ENCODE measurements around the gene C2orf68.

C2orf68 gene

DNA sequence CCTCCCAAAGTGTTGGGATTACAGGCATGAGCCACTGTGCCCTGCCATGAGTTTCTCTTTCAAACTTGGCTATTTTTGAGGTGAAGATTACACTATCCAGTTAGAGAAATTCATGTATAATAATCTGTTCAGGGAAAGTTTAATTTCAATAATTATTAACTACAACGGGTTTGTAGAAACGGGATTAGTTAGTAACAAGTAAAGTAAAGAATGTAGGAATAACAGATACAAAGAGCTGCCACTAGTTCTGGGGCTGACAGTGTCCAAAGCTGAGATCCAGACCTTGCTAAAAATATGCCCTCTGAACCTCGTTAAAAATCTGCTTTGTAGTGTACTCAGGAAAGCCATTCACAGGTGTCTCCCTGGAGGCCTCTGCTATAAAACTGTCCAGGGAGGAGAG, 39.2 kb upstream of the C2orf68 start:
- peaks cover 52 to 72% of the 10 kb centered on the region in 2 experiments for H3K36me3 ChIP-seq (ENCODE audit: control insufficient read depth in 2 of 2, insufficient read depth in 1 of 2, low read length in 2 of 2)
- TF ChIP-seq ZNF423 (tag by site-specific recombination; IDR thresholded peaks at IDR 0.05) (no peak), MYNN (tag by site-specific recombination; IDR thresholded peaks at IDR 0.05; ENCODE audit: borderline replicate concordance) (no peak), ZBTB17 (tag by site-specific recombination; IDR thresholded peaks at IDR 0.05) (no peak), YY2 (tag by site-specific recombination; IDR thresholded peaks at IDR 0.05) (no peak), ZNF239 (tag by site-specific recombination; IDR thresholded peaks at IDR 0.05) (no peak), TCF7L2 (IDR thresholded peaks at IDR 0.05; ENCODE audit: borderline replicate concordance, low read depth, low read length) (no peak), ZNF274 (IDR thresholded peaks at IDR 0.05; ENCODE audit: low read length) (no peak), ZNF274 (tag by site-specific recombination; IDR thresholded peaks at IDR 0.05; ENCODE audit: borderline replicate concordance) (no peak), ZNF768 (tag by site-specific recombination; IDR thresholded peaks at IDR 0.05) (no peak), HOXA7 (CRISPR knock-in tag; IDR thresholded peaks at IDR 0.05; ENCODE audit: borderline replicate concordance) (no peak), SCRT1 (tag by site-specific recombination; IDR thresholded peaks at IDR 0.05; ENCODE audit: borderline replicate concordance) (no peak), BCL11B (tag by site-specific recombination; IDR thresholded peaks at IDR 0.05; ENCODE audit: low read depth) (no peak), ZNF37A (tag by site-specific recombination; IDR thresholded peaks at IDR 0.05) (no peak), ZEB2 (tag by site-specific recombination; IDR thresholded peaks at IDR 0.05) (no peak), KLF8 (tag by site-specific recombination; IDR thresholded peaks at IDR 0.05) (no peak), ZNF19 (tag by site-specific recombination; IDR thresholded peaks at IDR 0.05; ENCODE audit: low read depth) (no peak)
- TF ChIP-seq, protein P1, sequence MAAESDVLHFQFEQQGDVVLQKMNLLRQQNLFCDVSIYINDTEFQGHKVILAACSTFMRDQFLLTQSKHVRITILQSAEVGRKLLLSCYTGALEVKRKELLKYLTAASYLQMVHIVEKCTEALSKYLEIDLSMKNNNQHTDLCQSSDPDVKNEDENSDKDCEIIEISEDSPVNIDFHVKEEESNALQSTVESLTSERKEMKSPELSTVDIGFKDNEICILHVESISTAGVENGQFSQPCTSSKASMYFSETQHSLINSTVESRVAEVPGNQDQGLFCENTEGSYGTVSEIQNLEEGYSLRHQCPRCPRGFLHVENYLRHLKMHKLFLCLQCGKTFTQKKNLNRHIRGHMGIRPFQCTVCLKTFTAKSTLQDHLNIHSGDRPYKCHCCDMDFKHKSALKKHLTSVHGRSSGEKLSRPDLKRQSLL (tag by site-specific recombination; IDR thresholded peaks at IDR 0.05) = no peak
- TF ChIP-seq, protein P2, sequence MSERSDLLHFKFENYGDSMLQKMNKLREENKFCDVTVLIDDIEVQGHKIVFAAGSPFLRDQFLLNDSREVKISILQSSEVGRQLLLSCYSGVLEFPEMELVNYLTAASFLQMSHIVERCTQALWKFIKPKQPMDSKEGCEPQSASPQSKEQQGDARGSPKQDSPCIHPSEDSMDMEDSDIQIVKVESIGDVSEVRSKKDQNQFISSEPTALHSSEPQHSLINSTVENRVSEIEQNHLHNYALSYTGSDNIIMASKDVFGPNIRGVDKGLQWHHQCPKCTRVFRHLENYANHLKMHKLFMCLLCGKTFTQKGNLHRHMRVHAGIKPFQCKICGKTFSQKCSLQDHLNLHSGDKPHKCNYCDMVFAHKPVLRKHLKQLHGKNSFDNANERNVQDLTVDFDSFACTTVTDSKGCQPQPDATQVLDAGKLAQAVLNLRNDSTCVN (tag by site-specific recombination; optimal IDR thresholded peaks at IDR 0.05) = no peak
- CTCF ChIA-PET = interaction anchor here (0.8 to 3.1 kb wide), 2 partner anchors 14 to 78 kb away, joined by 3 to 19 read pairs; no protein-coding TSS in a partner anchor
- POLR2A ChIA-PET = no interaction called here
- no peak overlapping the region for H3K27ac ChIP-seq (ENCODE audit: extremely low read depth, low read depth, low read length)
- no peak overlapping the region for H3K4me3 ChIP-seq (ENCODE audit: low read depth, low read length)
- no peaks in the 10 kb centered on the region for H3K4me1 ChIP-seq (ENCODE audit: control insufficient read depth, insufficient read depth, low read length)
- H3K9me3 ChIP-seq (ENCODE audit: control insufficient read depth, insufficient read depth, low read depth, low read length) = no peaks in the 10 kb centered on the region

DNA sequence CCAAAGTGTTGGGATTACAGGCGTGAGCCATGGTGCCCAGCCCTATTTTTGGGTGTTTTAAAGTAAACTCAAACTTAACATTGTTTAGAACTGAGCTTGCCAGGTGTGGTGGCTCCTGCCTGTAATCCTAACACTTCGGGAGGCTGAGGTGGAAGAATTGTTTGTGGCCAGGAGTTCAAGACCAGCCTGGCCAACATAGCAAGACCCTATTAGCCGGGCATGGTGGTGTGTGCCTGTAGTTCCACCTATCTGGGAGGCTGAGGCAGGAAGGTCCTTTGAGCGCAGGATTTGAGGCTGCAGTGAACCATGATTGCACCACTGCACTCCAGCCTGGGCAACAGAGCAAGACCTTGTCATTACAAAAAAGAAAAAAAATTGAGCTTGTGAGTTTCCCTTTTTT, 38.6 kb upstream of the C2orf68 start:
- ChIA-PET CTCF (interaction anchor here (0.6 to 3.1 kb wide), 3 partner anchors 14 to 162 kb away, joined by 4 to 19 read pairs (median 5); no protein-coding TSS in a partner anchor), POLR2A (interaction anchor here (0.6 kb wide), 1 partner anchor 11 kb away, joined by 3 read pairs; no protein-coding TSS in a partner anchor)
- Histone ChIP-seq H3K4me3 (ENCODE audit: low read depth, low read length) (no peak overlapping the region), H3K9me3 (ENCODE audit: control insufficient read depth, insufficient read depth, low read depth, low read length) (no peaks in the 10 kb centered on the region), H3K27ac (ENCODE audit: extremely low read depth, low read depth, low read length) (no peak overlapping the region), H3K4me1 (ENCODE audit: control insufficient read depth, insufficient read depth, low read length) (no peaks in the 10 kb centered on the region), H3K36me3 (ENCODE audit: control insufficient read depth in 2 of 2, insufficient read depth in 1 of 2, low read length in 2 of 2) (peaks cover 57 to 76% of the 10 kb centered on the region in 2 experiments)
- TF ChIP-seq, protein P3, sequence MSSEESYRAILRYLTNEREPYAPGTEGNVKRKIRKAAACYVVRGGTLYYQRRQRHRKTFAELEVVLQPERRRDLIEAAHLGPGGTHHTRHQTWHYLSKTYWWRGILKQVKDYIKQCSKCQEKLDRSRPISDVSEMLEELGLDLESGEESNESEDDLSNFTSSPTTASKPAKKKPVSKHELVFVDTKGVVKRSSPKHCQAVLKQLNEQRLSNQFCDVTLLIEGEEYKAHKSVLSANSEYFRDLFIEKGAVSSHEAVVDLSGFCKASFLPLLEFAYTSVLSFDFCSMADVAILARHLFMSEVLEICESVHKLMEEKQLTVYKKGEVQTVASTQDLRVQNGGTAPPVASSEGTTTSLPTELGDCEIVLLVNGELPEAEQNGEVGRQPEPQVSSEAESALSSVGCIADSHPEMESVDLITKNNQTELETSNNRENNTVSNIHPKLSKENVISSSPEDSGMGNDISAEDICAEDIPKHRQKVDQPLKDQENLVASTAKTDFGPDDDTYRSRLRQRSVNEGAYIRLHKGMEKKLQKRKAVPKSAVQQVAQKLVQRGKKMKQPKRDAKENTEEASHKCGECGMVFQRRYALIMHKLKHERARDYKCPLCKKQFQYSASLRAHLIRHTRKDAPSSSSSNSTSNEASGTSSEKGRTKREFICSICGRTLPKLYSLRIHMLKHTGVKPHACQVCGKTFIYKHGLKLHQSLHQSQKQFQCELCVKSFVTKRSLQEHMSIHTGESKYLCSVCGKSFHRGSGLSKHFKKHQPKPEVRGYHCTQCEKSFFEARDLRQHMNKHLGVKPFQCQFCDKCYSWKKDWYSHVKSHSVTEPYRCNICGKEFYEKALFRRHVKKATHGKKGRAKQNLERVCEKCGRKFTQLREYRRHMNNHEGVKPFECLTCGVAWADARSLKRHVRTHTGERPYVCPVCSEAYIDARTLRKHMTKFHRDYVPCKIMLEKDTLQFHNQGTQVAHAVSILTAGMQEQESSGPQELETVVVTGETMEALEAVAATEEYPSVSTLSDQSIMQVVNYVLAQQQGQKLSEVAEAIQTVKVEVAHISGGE (tag by site-specific recombination; conservative IDR thresholded peaks at IDR 0.05; ENCODE audit: low read depth) = no peak
- TF ChIP-seq ZNF121 (tag by site-specific recombination; IDR thresholded peaks at IDR 0.05) = peak; percentile 85
- no peak for TF ChIP-seq ZNF558 (tag by site-specific recombination; IDR thresholded peaks at IDR 0.05)
- TF ChIP-seq, protein P4, sequence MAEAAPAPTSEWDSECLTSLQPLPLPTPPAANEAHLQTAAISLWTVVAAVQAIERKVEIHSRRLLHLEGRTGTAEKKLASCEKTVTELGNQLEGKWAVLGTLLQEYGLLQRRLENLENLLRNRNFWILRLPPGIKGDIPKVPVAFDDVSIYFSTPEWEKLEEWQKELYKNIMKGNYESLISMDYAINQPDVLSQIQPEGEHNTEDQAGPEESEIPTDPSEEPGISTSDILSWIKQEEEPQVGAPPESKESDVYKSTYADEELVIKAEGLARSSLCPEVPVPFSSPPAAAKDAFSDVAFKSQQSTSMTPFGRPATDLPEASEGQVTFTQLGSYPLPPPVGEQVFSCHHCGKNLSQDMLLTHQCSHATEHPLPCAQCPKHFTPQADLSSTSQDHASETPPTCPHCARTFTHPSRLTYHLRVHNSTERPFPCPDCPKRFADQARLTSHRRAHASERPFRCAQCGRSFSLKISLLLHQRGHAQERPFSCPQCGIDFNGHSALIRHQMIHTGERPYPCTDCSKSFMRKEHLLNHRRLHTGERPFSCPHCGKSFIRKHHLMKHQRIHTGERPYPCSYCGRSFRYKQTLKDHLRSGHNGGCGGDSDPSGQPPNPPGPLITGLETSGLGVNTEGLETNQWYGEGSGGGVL (tag by site-specific recombination; IDR thresholded peaks at IDR 0.05) = no peak
- no peak for TF ChIP-seq ZNF138 (tag by site-specific recombination; IDR thresholded peaks at IDR 0.05; ENCODE audit: borderline replicate concordance)
- no peak for TF ChIP-seq ZNF521 (tag by site-specific recombination; IDR thresholded peaks at IDR 0.05)

All from HEK293 (cell line).